Measurements from ENCODE around the gene KCND2.
"Not testable (repeated sequence)": the region's sequence is repeated elsewhere in the genome, so short reads cannot be mapped to it uniquely, and the experiment has no call there.

KCND2 gene

DNA sequence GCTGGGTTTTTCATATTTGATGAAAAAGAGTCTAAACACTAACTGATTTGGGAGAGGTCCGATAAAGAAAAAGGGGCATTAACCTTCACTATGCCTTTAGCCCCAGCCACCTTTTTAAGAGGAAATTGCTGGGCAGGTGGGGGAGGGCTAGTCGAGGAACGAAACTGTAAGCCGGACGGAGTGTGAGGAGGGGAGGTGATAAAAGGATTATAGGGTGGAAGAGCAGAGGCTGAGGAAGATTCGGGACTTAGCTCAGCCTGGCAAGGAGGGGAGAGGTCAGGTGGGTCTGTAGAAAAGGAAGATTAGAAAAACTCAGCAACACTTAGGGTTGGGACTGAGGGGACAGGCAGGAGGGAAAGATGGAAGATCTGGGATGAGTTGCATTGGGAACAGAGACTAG is 508.0 kb downstream of the KCND2 start:
- no peak overlapping the region for H3K27ac ChIP-seq (ENCODE audit: low read depth, low read length)
- no peak overlapping the region for H3K4me3 ChIP-seq (ENCODE audit: low read depth in 1 of 5, low read length in 5 of 5)
- no peak overlapping the region for H3K9ac ChIP-seq (ENCODE audit: low read length in 5 of 5)
- no peaks in the 10 kb centered on the region for H3K27me3 ChIP-seq (ENCODE audit: control insufficient read depth in 5 of 5, insufficient read depth in 4 of 5, low read length in 5 of 5)
- no peaks in the 10 kb centered on the region for H3K9me3 ChIP-seq (ENCODE audit: control insufficient read depth in 5 of 5, low read length in 5 of 5)
- H3K36me3 ChIP-seq (ENCODE audit: control insufficient read depth in 5 of 5, insufficient read depth in 5 of 5, low read length in 5 of 5), result no peaks in the 10 kb centered on the region
- no peaks in the 10 kb centered on the region for H3K4me1 ChIP-seq (ENCODE audit: control insufficient read depth in 5 of 5, insufficient read depth in 5 of 5, low read length in 5 of 5)

DNA sequence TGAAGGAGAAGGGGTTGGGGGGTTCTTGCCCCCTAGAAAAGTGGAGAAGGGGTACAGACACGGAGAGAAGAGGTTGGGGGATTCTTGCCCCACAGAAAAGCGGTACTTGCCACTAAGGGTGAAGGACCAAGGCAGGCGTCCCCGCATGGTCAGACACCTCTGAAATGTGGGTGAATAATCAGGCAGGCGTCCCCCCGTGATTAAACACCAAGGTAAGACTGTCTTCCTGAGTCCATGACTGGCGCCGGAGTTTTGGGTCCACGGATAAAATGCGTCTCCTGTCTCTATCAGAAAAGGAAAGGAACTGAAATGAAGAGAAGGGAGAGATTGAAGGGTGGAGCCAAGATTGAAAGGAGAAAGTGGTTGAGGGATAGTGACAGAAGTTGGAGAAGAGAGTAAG is 508.9 kb downstream of the KCND2 start:
- H3K4me1 ChIP-seq (ENCODE audit: control insufficient read depth in 5 of 5, insufficient read depth in 5 of 5, low read length in 5 of 5); H3K36me3 ChIP-seq (ENCODE audit: control insufficient read depth in 5 of 5, insufficient read depth in 5 of 5, low read length in 5 of 5); H3K27me3 ChIP-seq (ENCODE audit: control insufficient read depth in 5 of 5, insufficient read depth in 4 of 5, low read length in 5 of 5); H3K27ac ChIP-seq (ENCODE audit: low read depth, low read length); H3K4me3 ChIP-seq (ENCODE audit: low read depth in 1 of 5, low read length in 5 of 5); H3K9me3 ChIP-seq (ENCODE audit: control insufficient read depth in 5 of 5, low read length in 5 of 5); H3K9ac ChIP-seq (ENCODE audit: low read length in 5 of 5): not testable (repeated sequence)

DNA sequence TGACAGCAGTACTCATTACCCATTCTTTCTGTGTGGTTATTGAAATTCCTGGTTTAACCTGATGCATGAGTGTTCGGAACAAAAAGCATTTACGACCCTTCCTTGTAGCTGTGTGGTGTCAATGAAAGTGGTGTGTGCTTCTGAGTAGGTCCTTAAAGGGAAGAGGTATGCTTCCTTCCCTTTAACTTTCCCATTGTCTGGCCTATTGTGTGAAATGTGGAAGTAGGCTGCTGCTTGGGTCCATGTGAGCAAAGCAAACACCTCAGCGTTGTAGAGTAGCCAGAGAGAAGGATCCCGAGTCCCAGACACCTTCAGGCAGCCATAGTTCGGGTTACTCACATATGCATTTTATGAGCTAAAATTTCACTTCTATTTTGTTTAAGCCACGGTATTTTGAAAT is 510.3 kb downstream of the KCND2 start:
- H3K9ac ChIP-seq (ENCODE audit: low read length in 5 of 5), result no peak overlapping the region
- no peaks in the 10 kb centered on the region for H3K27me3 ChIP-seq (ENCODE audit: control insufficient read depth in 5 of 5, insufficient read depth in 4 of 5, low read length in 5 of 5)
- H3K4me1 ChIP-seq (ENCODE audit: control insufficient read depth in 5 of 5, insufficient read depth in 5 of 5, low read length in 5 of 5), result no peaks in the 10 kb centered on the region
- H3K36me3 ChIP-seq (ENCODE audit: control insufficient read depth in 5 of 5, insufficient read depth in 5 of 5, low read length in 5 of 5), result no peaks in the 10 kb centered on the region
- H3K4me3 ChIP-seq (ENCODE audit: low read depth in 1 of 5, low read length in 5 of 5), result no peak overlapping the region
- no peaks in the 10 kb centered on the region for H3K9me3 ChIP-seq (ENCODE audit: control insufficient read depth in 5 of 5, low read length in 5 of 5)
- no peak overlapping the region for H3K27ac ChIP-seq (ENCODE audit: low read depth, low read length)

DNA sequence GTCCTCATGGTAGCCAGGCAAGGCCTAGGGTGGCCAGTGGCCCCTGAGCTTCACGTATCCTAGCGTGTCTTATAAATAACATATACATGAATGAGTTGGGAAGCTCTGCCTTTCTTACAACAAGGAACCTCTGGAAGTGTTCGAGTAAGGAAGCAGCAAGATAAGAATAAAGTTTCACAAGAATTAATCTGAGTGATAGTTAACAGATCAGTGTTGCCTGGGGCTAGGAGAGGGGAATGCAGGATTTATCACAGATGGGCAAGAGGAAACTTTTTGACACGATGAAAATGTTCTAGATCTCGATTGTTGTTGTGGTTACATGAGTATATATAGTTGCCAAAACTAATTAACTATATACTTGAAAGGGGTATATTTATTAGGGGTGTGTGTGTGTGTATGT is 510.7 kb downstream of the KCND2 start:
- H3K27ac ChIP-seq (ENCODE audit: low read depth, low read length), result no peak overlapping the region
- no peak overlapping the region for H3K9ac ChIP-seq (ENCODE audit: low read length in 5 of 5)

DNA sequence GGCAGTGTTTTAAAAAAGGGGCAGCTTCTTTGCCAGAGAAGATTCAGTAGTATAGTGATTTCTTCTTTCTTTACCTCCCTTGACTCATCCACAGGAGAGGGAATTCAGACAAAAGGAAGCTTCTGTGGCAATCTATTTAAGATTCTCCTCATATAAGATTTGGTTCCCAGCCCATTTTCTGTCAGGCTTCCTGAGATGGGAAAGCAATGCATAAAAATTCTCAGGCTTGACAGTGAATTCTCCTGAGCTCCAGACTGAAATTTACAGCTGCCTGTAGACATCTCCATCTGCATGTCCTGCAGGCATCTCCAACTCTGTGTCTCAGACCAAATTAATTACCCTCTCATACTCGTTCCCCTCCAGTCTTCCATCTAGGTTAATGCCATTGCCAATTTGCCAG is 512.1 kb downstream of the KCND2 start:
- Histone ChIP-seq H3K4me3 (ENCODE audit: low read depth in 1 of 5, low read length in 5 of 5) (no peak overlapping the region), H3K4me1 (ENCODE audit: control insufficient read depth in 5 of 5, insufficient read depth in 5 of 5, low read length in 5 of 5) (no peaks in the 10 kb centered on the region), H3K9ac (ENCODE audit: low read length in 5 of 5) (no peak overlapping the region), H3K9me3 (ENCODE audit: control insufficient read depth in 5 of 5, low read length in 5 of 5) (no peaks in the 10 kb centered on the region), H3K36me3 (ENCODE audit: control insufficient read depth in 5 of 5, insufficient read depth in 5 of 5, low read length in 5 of 5) (no peaks in the 10 kb centered on the region), H3K27ac (ENCODE audit: low read depth, low read length) (no peak overlapping the region), H3K27me3 (ENCODE audit: control insufficient read depth in 5 of 5, insufficient read depth in 4 of 5, low read length in 5 of 5) (no peaks in the 10 kb centered on the region)

More for the DNA sequence above, 510.7 kb downstream of the KCND2 start:
- no peaks in the 10 kb centered on the region for H3K9me3 ChIP-seq (ENCODE audit: control insufficient read depth in 5 of 5, low read length in 5 of 5)
- no peaks in the 10 kb centered on the region for H3K27me3 ChIP-seq (ENCODE audit: control insufficient read depth in 5 of 5, insufficient read depth in 4 of 5, low read length in 5 of 5)
- H3K4me3 ChIP-seq (ENCODE audit: low read depth in 1 of 5, low read length in 5 of 5), result no peak overlapping the region
- no peaks in the 10 kb centered on the region for H3K4me1 ChIP-seq (ENCODE audit: control insufficient read depth in 5 of 5, insufficient read depth in 5 of 5, low read length in 5 of 5)
- no peaks in the 10 kb centered on the region for H3K36me3 ChIP-seq (ENCODE audit: control insufficient read depth in 5 of 5, insufficient read depth in 5 of 5, low read length in 5 of 5)

DNA sequence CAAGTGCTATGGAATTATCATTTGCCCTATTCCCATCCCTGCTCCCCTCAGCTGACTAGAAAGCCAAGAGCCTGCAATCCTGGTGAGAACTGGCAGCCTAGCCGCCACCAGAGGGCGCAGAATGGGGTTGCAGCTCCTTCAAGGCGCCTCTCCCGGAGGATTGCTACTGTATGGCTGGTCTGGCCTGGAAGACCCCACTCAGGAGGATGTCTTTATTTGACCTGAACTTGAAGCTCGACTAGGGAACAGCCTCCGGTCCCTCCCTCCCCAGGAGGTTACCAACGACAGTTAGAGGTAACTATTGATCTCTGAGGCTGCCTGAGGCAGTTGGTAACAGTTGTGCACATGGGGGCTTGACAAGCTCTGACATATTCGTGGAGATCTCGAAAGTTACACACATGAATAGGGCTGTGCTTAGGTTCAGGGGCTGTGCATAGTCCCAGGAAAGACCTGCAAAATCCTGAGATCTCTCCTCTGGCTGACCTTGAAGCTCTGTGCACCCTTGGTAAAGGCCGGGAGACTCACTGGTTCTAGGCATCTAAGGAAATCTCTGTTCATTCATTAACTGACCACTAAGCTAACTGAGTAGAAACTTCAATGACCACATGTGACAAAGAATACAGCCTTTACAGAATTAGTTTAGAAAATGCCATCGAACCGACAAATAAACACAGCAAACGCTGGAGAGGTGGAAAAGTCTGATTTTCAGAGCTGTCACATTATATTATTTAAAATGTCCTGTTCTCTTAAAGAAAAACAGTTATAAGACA is 519.3 kb downstream of the KCND2 start:
- no peak overlapping the region for H3K9ac ChIP-seq (ENCODE audit: low read length in 5 of 5)
- H3K36me3 ChIP-seq (ENCODE audit: control insufficient read depth in 5 of 5, insufficient read depth in 5 of 5, low read length in 5 of 5), result no peaks in the 10 kb centered on the region
- H3K4me1 ChIP-seq (ENCODE audit: control insufficient read depth in 5 of 5, insufficient read depth in 5 of 5, low read length in 5 of 5), result peaks cover 0 to 2% (median 0%) of the 10 kb centered on the region in 5 donors
- H3K27me3 ChIP-seq (ENCODE audit: control insufficient read depth in 5 of 5, insufficient read depth in 4 of 5, low read length in 5 of 5), result no peaks in the 10 kb centered on the region
- peaks cover 0 to 3% (median 3%) of the 10 kb centered on the region in 5 donors for H3K9me3 ChIP-seq (ENCODE audit: control insufficient read depth in 5 of 5, low read length in 5 of 5)
- no peak overlapping the region for H3K4me3 ChIP-seq (ENCODE audit: low read depth in 1 of 5, low read length in 5 of 5)
- no peak overlapping the region for H3K27ac ChIP-seq (ENCODE audit: low read depth, low read length)

DNA sequence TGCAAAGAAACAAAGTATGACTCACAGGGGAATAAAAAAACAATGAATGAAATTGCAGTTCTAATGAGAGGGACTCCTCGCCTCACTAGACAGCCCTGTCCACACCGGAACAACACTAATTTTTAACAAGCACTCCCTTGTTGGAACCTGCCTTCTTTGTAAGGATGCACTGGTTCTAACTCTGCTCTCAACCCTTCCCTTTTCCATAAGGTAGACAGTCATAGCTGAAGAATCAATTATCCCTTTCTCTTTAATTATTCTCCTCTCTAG is 519.8 kb downstream of the KCND2 start:
- H3K36me3 ChIP-seq (ENCODE audit: control insufficient read depth in 5 of 5, insufficient read depth in 5 of 5, low read length in 5 of 5), result no peaks in the 10 kb centered on the region
- H3K4me3 ChIP-seq (ENCODE audit: low read depth in 1 of 5, low read length in 5 of 5), result no peak overlapping the region
- H3K27me3 ChIP-seq (ENCODE audit: control insufficient read depth in 5 of 5, insufficient read depth in 4 of 5, low read length in 5 of 5), result no peaks in the 10 kb centered on the region
- peaks cover 0 to 2% (median 0%) of the 10 kb centered on the region in 5 donors for H3K4me1 ChIP-seq (ENCODE audit: control insufficient read depth in 5 of 5, insufficient read depth in 5 of 5, low read length in 5 of 5)
- H3K9ac ChIP-seq (ENCODE audit: low read length in 5 of 5), result no peak overlapping the region
- no peak overlapping the region for H3K27ac ChIP-seq (ENCODE audit: low read depth, low read length)
- H3K9me3 ChIP-seq (ENCODE audit: control insufficient read depth in 5 of 5, low read length in 5 of 5), result peaks cover 0 to 4% (median 3%) of the 10 kb centered on the region in 5 donors

DNA sequence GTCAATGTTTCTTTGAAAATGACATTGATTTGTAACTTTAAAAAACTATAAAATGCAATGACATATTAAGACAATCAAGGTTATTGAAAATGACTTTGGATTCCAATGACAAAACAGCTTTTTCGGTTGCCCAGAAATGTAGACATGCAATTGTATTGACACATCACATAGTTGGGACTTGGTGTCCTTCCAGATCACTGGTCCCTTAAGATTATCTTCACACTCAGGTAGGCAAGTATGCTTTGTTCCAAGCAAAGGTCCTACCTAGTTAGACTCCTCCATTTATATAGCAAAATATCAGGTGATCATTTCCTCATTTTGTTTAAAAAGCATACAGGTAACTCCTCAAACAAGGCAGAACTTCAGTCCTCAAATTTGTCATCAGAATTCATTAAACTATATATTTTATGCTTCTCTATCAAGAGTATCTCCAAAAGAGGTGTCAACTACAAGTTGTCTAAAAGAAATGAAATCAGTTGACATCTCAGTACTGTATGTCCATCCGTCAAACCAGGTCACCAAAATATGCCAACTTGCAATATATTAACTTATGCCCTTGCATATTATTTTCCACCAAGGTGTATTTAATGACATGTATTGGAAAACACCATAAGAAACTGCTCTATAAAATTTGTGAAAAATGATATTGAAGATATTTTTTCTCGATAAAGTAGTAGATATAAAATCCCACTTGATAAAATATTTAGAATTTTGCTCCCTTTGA is 520.4 kb downstream of the KCND2 start:
- peaks cover 0 to 4% (median 3%) of the 10 kb centered on the region in 5 donors for H3K9me3 ChIP-seq (ENCODE audit: control insufficient read depth in 5 of 5, low read length in 5 of 5)
- no peaks in the 10 kb centered on the region for H3K36me3 ChIP-seq (ENCODE audit: control insufficient read depth in 5 of 5, insufficient read depth in 5 of 5, low read length in 5 of 5)
- H3K27ac ChIP-seq (ENCODE audit: low read depth, low read length), result no peak overlapping the region
- no peaks in the 10 kb centered on the region for H3K27me3 ChIP-seq (ENCODE audit: control insufficient read depth in 5 of 5, insufficient read depth in 4 of 5, low read length in 5 of 5)
- H3K9ac ChIP-seq (ENCODE audit: low read length in 5 of 5), result no peak overlapping the region
- peaks cover 0 to 2% (median 0%) of the 10 kb centered on the region in 5 donors for H3K4me1 ChIP-seq (ENCODE audit: control insufficient read depth in 5 of 5, insufficient read depth in 5 of 5, low read length in 5 of 5)
- no peak overlapping the region for H3K4me3 ChIP-seq (ENCODE audit: low read depth in 1 of 5, low read length in 5 of 5)

DNA sequence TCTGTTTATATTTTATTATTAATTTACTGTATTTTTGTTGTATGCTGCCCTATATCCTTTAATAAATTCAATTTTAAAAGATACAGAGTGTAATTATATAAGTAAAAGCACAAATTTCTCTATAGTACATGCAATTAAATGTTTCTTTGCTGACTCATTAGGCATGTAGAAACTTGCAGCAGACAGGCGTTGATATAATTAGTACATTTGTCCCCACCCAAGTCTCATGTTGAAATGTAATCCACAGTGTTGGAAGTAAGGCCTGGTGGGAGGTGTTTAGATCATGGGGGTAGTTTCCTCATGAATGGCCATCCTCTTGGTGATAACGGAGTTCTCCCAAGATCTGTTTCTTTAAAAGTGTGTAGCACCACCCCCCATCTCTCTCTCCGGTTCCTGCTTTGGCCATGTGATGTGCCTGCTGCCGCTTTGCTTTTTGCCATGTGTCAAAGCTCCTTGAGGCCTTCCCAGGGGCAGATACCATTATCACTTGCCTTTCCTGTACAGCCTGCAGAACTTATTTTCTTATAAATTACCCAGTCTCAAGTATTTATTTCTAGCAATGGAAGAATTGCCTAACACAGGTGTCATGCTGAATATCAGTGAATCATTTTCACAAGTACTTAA is 521.2 kb downstream of the KCND2 start:
- Histone ChIP-seq H3K27ac (ENCODE audit: low read depth, low read length) (no peak overlapping the region), H3K9me3 (ENCODE audit: control insufficient read depth in 5 of 5, low read length in 5 of 5) (peaks cover 0 to 4% (median 3%) of the 10 kb centered on the region in 5 donors)

DNA sequence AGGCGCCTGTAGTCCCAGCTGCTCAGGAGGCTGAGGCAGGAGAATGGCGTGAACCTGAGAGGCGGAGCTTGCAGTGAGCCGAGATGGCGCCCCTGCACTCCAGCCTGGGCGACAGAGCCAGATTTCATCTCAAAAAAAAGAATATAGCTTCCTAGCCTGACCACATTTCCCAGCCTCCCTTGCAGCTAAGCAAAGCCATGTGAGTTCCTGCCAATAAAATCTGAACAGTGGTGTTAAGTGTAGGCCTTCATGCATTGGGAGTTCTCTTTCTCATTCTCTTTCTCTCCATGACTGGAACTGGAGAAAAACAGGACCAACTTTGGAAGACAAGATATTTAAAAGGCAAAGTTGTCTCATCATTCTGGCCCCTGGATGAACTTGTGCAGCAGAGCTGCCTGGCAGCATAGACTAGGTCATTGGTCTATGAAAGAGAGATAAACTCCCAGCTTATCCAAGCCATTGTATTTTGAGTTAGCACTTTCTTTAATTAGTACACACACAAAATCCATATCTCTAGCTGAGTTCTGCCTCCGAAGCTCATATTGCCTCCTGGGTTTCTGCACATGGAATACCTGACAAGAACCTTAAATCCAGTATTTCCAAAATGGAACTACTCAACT is 524.2 kb downstream of the KCND2 start:
- peaks cover 0 to 4% (median 3%) of the 10 kb centered on the region in 5 donors for H3K9me3 ChIP-seq (ENCODE audit: control insufficient read depth in 5 of 5, low read length in 5 of 5)
- H3K36me3 ChIP-seq (ENCODE audit: control insufficient read depth in 5 of 5, insufficient read depth in 5 of 5, low read length in 5 of 5), result no peaks in the 10 kb centered on the region
- no peak overlapping the region for H3K27ac ChIP-seq (ENCODE audit: low read depth, low read length)

More for the DNA sequence above, 521.2 kb downstream of the KCND2 start:
- Histone ChIP-seq H3K9ac (ENCODE audit: low read length in 5 of 5) (no peak overlapping the region), H3K4me1 (ENCODE audit: control insufficient read depth in 5 of 5, insufficient read depth in 5 of 5, low read length in 5 of 5) (peaks cover 0 to 2% (median 0%) of the 10 kb centered on the region in 5 donors), H3K36me3 (ENCODE audit: control insufficient read depth in 5 of 5, insufficient read depth in 5 of 5, low read length in 5 of 5) (no peaks in the 10 kb centered on the region), H3K27me3 (ENCODE audit: control insufficient read depth in 5 of 5, insufficient read depth in 4 of 5, low read length in 5 of 5) (no peaks in the 10 kb centered on the region), H3K4me3 (ENCODE audit: low read depth in 1 of 5, low read length in 5 of 5) (no peak overlapping the region)

More for the DNA sequence above, 524.2 kb downstream of the KCND2 start:
- Histone ChIP-seq H3K4me3 (ENCODE audit: low read depth in 1 of 5, low read length in 5 of 5) (no peak overlapping the region), H3K27me3 (ENCODE audit: control insufficient read depth in 5 of 5, insufficient read depth in 4 of 5, low read length in 5 of 5) (no peaks in the 10 kb centered on the region), H3K9ac (ENCODE audit: low read length in 5 of 5) (no peak overlapping the region), H3K4me1 (ENCODE audit: control insufficient read depth in 5 of 5, insufficient read depth in 5 of 5, low read length in 5 of 5) (peaks cover 0 to 2% (median 0%) of the 10 kb centered on the region in 5 donors)
